PC-9 (cell line): ENCODE measurements around the gene ARID3A.

Experiments
- CTCF ChIP-seq: fragments of 200-600 bp; sonication (generic); conservative IDR thresholded peaks from 2 replicates; pipeline ENCODE4 v1.6.1; 2017; ENCODE audit warnings: mixed run types, antibody characterized with exemption, mild to moderate bottlenecking, moderate library complexity
- EZH2 ChIP-seq: fragments of 200-600 bp; sonication (generic); IDR thresholded peaks from 2 replicates; pipeline ENCODE4 v1.8.0; 2017; ENCODE audit warnings: antibody characterized with exemption, low read depth

DNA sequence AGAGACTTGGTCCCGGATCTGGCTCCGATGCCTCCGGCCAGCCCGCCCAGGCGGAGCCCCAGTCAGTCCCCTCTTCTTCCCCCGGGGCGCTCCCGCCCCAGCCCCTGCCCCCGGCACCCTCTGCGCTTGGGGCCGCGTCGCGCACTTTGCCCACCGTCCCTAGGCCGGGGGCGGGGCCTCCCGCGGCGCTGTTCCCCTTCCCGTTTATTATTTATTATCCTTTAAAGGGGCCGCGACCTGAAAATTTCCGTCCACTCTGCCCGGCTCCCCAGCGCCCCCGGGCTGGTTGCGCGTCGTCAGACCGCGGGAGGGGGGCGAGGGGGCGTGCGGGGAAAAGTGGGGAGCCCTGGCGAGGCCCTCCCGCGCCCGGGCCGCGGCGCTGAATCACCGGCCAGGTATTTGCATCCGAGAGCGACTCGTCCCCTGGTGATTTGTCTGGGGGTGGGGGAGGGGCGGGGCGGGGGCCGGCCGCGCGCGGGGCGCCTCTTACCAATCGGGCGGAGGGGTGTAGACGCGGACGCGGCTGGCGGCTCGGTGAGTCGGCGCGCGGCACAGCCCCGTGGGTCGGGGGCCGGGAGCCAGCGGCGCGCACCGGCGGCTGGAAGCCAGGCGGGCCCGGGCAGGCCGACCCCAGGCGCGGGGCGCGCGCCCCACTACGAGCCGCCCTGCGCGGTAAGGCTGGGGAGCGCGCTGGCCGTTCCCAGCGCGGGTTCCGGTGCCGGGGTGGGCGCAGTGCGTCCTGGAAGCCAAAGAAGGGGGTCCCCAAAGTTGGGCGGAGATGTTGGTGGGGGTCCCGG, at the start of gene ARID3A:
- TF ChIP-seq CTCF (no peak), EZH2 (no peak)
